HG02840 (cell line): ENCODE data around the gene CACNA1D.

Experiments
- ATAC-seq: cut with Tn5 transposase; IDR thresholded peaks from one replicate; pipeline ENCODE4 v1.9.1; 2021; ENCODE audit warnings: mild to moderate bottlenecking, moderate library complexity, moderate number of reproducible peaks; ENCODE audit not compliant: unreplicated experiment, low FRiP score

Gene CACNA1D

GRCh38 chr3:53675022-53675697, 180.7 kb downstream of the CACNA1D start:
- no peak for ATAC-seq

GRCh38 chr3:53675942-53676341, 181.5 kb downstream of the CACNA1D start:
- ATAC-seq = no peak

- no peak for ATAC-seq
These were observed 183.0 kb downstream of the CACNA1D start for GRCh38 chr3:53677413-53677812.

DNA sequence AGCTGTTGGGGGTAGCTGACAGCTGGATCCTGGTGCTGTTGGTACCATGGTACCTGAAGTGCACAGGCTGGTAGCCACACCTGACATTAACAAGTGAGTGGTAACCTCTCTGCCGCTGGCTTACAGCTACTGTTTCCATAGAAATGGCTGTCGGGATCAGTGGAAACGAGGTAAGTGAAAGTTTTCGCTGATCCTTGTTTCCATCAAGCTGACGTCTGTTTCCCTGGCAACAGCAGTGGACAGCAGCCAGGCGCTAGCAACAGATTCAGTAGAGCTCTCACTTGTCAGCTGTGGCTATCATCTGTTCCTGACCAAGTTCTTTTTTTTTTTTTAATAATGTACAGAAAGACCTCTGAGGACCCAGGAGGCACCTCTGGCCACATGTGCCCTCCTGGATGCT, 185.6 kb downstream of the CACNA1D start:
- no peak for ATAC-seq

GRCh38 chr3:53682807-53683206, 188.4 kb downstream of the CACNA1D start:
- no peak for ATAC-seq

GRCh38 chr3:53688066-53688465, 193.7 kb downstream of the CACNA1D start:
- no peak for ATAC-seq

- no peak for ATAC-seq
These were observed 194.6 kb downstream of the CACNA1D start for GRCh38 chr3:53688989-53689388.

DNA sequence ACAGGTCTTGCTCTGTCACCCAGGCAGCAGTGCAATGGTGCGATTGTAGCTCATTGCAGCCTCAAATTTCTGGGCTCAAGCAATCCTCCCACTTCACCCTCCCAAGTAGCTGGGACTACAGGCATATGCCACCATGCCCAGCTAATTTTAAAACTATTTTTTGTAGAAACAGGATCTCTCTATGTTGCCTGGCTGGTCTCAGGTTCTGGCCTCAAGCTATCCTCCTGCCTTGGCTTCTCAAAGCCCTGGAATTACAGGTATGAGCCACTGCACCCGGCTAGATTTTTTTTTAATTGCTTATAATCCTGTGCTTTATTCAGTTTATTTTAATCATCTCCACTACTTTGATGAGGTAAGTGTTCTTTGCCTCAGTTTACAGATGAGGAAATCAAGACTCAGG, 195.3 kb downstream of the CACNA1D start:
- ATAC-seq = no peak

- ATAC-seq = no peak
These were observed 196.1 kb downstream of the CACNA1D start for GRCh38 chr3:53690521-53690920.

DNA sequence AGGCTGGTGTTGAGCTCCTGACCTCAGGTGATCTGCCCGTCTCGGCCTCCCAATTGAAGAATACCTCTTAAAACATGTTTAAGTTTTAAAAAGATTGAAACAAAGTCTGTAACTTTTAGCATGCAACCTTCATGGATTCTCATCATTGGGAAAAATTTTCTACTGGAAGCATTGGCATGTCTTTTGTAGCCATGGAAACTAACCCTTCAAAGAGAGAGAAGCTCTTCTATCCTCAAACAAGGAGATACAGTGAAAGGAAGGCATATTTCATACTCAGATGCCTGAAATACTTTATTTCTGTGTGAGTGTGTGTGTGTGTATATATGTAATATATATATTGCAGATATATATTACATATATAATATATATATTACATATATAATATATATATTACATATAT, 196.9 kb downstream of the CACNA1D start:
- ATAC-seq = no peak

DNA sequence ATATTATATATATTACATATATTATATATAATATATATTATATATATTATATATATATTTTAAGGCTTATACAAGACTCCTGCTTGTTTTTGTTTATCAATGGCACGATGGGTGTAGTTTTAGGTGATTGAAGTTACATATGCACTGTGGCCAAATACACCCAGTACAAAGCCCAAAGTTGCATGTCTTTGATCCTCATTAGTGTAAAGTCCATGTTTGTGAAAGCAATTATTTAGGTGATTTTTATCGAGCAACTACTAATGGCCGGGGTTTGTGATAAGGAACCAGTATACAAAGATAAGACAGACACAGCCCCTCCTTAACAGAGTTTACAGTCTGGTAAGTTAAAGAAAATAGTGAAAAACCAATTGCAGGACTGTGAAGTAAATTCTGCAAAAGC, 197.5 kb downstream of the CACNA1D start:
- ATAC-seq = no peak

- ATAC-seq = no peak
These were observed 199.0 kb downstream of the CACNA1D start for GRCh38 chr3:53693451-53693850.

DNA sequence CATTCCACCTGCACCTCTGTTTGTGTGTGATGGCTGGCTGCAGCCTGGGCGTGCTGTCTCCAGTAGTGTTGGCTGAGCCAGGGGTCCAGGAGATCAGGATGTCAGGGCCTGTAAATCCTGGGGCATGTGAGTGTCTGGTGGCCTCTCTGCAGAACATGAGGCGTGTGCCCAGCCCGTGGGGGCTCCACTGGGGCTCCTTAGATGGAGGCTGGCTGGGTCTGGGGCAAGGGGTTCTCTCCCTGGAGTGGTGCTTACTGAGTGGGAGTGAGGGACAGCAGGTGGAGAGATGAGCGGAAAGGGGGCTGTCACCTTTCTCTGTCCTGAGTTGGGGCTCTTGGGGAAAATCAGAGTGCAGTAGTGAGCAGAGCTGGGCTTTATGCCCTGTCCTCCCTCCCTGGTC, 199.6 kb downstream of the CACNA1D start:
- ATAC-seq = no peak

- ATAC-seq = no peak
These were observed 200.4 kb downstream of the CACNA1D start for GRCh38 chr3:53694666-53695323.

- ATAC-seq = no peak
These were observed 200.9 kb downstream of the CACNA1D start for GRCh38 chr3:53695324-53695690.

GRCh38 chr3:53696401-53697172, 202.2 kb downstream of the CACNA1D start:
- ATAC-seq = no peak

- no peak for ATAC-seq
These were observed 206.0 kb downstream of the CACNA1D start for GRCh38 chr3:53700441-53700840.

DNA sequence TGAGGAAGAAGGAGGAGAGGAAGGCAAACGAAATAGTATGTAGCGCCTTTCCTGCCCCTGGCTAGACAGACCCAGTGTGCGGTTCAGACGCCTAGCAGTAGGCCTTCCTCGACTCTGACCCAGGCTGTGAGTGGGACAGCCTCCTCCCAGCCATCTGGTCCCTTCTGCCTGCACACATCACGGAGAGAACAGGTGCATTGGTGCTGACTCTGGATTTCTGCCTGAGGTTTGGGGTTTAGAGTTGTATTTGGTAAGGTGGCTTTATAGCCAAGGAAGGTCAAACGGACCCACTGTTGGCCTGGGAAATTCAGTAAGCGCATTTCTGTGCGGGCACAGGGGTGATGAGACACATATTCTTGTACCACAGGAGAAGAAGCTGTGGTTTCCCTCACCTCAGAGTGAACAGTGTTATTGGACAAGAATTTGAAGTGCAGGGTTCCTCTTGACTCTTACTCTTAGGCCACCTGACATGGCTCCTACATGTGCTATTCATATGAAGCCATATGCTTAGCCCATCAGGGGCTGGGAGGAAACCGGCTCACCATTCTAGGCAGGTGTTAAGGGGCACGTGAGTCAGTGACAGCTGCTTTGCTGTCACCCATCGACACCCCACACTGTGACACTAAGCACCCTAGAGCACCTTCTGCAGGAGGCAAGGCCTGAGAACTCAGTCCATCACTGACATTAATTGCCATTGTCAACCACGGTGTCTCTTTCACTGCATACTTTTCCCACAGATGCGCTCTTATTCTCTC, 208.5 kb downstream of the CACNA1D start:
- ATAC-seq = no peak

DNA sequence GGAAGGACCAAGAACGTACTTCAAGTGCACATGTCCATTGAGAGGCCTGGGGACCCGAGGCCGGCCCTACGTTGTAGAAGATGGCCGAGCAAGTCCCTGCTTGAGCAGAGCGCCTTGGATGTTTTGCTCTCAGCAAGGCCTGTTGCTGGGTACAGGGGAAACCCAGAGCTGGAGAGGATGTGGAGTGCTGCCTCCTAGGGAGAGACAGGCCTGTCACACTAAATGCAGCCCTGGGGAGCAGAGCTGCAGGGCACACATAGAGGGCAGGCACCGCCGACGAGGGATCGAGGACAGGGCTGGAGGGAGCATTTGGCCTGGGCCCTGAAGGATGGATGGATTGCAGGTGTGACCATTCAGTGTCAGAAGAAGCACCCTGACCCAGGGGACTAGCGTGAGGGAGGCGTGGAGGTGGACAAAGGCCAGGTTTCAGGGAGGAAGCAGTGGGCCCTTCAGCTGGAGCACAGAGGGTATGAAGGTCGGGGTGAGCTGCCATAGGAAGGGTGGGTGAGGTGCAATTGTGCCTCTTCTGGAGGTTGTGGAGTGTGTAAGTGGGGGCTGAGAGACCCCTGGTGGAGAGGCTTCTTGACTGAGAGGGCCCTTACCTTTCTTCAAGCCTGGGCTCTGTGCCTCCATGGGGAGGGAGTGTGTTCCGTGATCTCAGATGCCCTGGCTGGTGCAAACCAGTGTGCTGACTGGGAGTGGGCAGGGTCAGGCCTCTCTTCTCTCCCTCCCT, 209.4 kb downstream of the CACNA1D start:
- no peak for ATAC-seq

DNA sequence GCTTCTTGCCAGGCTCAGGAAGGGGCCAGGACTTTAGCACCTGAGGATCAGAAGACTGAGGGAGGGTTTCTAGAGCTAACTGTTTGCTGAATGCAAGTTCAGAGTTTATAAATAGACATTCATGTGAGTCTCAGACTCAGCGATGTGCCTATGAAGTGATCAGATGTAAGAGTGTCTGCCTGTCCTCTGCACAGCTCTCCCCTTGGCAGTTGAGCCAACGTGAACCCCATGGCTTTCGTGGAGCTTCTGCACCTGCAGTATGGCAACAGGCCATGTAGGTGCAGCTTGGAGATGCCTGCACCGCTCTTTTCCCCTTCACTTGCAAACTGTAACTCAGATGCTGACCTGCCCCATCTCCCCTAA, 209.9 kb downstream of the CACNA1D start:
- ATAC-seq = no peak
